OCI-LY3 (cell line): ENCODE data around the gene CCDC191.

Source experiments
- EZH2phosphoT487 ChIP-seq: fragments of 200-600 bp; shearing (Covaris generic); IDR thresholded peaks from 2 replicates; pipeline ENCODE4 v1.6.1; 2018; ENCODE audit warnings: antibody characterized with exemption, mixed run types, low read depth
- TF ChIP-seq, protein P1 (sequence below): fragments of 200-600, 300-600 bp; sonication (generic); IDR thresholded peaks from 2 replicates; pipeline ENCODE4 v1.5.1; 2014; ENCODE audit warnings: antibody characterized with exemption, low read length, low read depth

DNA sequence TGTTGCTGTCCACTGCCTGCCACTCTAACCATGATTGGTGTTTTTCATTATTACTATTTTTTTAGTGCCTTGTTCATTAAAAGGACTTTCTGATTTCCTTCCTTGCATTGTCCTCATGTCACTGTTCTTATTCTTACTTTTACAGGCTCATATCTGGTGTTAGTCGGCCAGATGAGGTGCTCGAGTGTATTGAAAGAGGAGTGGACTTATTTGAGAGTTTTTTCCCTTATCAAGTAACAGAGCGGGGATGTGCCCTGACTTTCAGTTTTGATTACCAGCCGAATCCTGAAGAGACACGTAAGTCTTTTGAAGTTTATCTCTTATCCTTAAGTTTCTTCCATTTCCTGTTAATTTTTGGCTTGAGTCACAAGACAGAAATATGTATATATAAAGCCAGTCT is 23.4 kb upstream of the CCDC191 start:
- TF ChIP-seq, protein P1, sequence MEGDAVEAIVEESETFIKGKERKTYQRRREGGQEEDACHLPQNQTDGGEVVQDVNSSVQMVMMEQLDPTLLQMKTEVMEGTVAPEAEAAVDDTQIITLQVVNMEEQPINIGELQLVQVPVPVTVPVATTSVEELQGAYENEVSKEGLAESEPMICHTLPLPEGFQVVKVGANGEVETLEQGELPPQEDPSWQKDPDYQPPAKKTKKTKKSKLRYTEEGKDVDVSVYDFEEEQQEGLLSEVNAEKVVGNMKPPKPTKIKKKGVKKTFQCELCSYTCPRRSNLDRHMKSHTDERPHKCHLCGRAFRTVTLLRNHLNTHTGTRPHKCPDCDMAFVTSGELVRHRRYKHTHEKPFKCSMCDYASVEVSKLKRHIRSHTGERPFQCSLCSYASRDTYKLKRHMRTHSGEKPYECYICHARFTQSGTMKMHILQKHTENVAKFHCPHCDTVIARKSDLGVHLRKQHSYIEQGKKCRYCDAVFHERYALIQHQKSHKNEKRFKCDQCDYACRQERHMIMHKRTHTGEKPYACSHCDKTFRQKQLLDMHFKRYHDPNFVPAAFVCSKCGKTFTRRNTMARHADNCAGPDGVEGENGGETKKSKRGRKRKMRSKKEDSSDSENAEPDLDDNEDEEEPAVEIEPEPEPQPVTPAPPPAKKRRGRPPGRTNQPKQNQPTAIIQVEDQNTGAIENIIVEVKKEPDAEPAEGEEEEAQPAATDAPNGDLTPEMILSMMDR = no peak
- TF ChIP-seq EZH2phosphoT487 = no peak
